Cerebellar nuclear complex (tissue), 1 donor: Measurements from ENCODE around the gene DNAJC13.
"Not testable (repeated sequence)": the region's sequence is repeated elsewhere in the genome, so short reads cannot be mapped to it uniquely, and the experiment has no call there.

ENCODE experiments used
- DNase-seq, 2 experiments: peaks; one replicate each; lab custom pipeline; 2025; lab: John Stamatoyannopoulos, UW

DNAJC13 gene

DNA sequence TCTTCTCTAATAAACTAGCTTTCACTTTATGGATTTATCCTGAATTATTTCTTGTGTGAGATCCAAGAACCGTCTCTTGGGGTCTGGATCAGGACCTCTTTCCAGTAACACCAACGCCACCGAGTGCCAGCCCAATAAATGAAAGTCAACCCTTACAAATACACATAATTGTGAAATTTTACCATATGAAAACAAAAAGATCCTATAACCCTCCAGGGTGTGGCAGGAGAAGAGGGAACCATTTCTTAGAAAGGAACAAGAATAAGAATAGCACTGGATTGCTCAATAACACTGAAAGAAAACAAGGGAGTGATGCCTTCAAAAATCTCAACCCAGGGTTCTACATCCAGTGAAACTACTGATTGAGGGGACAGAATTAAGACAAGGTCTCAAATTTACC, 128.2 kb downstream of the DNAJC13 start:
- no peak for DNase-seq

DNA sequence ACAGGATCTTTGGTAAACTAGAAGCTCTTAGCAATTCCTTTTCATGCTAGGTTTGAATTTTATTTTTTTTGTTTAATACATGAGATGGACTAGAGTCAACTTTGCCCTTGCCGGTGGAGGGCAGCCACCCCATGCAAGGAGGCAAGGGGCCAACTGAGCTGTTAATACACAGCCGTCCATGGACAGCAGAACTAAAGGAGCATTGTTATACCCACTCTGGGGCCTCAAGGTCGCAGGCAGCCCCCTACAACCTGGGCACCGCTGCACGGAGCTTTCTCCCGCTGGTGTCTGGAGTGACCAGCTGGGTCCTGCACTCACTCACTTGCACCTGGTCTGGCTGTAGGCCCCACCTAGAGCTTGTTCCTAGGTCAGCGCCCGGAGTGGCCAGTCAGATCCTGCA, 131.9 kb downstream of the DNAJC13 start:
- no peak for DNase-seq

DNA sequence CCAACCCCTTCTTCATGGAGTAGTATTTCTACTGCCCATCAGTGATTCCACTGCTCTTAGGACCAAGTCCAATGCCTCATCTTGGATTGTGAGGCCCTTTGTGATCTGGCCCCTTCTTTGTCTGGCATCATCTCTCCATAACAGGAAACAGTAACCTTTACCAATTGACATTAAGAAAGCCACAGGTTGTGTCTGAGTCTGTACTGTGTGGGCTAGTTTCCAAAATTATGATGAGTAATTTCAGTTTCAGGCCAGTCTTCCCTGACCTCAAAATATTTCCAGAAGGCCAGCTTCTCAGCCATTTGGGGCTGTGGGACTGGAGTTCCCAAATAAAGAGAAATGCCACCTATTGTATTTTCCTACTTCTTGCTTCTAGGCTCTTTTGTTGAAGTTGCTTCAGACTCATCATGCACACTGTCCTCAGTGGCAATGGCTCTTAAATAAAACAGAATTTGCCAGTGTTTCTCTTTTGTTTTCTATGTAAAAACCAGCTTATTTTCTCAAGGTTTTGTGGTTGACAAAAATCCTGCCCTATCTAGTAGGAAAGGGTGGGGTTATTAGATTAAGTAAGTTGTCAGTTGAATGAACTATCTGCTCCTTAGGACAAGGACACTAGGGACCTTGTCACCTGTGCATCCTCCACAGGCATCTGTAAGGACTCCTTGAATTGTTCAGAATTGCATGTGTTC, 132.7 kb downstream of the DNAJC13 start:
- DNase-seq = no peak

DNA sequence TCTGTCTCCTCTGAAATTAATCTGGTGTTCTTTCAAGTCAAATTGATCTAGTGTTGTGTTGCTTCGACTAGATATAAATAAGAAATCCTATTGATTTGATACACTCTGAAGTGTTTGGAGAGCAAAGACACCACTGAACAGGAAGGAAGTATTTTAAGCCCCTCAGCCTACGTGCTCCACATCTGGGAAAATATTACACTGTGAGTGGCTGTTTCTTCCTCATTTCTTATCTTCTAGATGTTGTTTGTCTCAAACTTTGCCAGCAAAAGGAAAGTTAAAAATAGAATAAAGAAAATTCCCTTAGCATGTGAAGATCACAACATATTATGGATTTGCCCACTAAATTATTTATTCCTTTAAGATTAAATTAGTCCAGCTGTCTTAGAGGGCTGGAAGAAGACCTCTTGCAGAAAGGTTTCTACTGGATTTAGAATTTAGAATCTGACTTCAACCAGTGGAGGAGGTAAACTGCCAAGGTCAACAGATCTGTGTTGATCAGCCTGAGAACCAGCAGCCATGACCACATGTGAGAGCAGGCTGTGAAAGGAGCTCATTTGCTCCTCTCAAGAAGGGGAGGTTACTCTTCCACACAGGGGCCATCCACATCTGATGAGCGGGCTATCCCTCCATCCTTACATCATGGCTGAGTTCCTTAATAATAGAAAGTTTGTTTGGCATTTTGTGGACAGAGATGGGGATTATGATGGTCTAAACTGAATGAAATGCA, 133.4 kb downstream of the DNAJC13 start:
- no peak for DNase-seq

DNA sequence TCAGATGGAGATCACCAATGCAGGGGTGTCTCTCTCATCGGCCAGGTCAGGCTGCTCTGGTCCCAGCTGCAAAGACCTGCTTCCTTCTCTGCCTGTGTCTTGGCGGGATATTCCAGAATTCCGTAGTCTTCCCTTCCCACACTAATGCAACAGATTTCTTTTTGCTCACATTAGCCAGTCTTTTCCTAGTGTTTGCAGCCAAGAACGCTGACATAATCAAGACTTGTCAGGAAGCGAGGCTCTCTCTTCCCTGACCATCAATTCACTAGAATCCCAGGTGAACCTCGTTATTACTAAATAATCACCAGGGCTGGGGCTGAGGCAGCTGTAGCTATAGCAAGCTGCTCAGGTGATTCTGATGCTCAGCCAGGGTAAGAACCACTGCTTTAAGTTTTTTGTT, 136.5 kb downstream of the DNAJC13 start:
- DNase-seq = no peak

DNA sequence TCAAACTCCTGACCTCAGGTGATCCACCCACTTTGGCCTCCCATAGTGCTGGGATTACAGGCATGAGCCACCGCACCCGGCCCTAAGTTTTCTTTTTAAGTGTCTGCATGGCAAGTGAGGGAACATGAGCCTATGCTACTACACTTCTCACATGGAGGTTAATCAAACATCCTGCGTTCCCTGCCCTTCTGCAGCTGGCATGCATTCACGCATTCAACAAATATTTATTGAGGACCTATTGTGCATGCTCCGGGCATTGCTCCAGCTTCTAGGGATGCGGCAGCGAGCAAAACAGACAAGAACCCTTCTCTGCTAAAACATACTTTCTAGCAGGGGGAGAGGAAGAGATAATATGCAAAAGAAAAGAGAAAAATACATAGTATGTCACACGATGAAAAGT, 137.1 kb downstream of the DNAJC13 start:
- DNase-seq = no peak

DNA sequence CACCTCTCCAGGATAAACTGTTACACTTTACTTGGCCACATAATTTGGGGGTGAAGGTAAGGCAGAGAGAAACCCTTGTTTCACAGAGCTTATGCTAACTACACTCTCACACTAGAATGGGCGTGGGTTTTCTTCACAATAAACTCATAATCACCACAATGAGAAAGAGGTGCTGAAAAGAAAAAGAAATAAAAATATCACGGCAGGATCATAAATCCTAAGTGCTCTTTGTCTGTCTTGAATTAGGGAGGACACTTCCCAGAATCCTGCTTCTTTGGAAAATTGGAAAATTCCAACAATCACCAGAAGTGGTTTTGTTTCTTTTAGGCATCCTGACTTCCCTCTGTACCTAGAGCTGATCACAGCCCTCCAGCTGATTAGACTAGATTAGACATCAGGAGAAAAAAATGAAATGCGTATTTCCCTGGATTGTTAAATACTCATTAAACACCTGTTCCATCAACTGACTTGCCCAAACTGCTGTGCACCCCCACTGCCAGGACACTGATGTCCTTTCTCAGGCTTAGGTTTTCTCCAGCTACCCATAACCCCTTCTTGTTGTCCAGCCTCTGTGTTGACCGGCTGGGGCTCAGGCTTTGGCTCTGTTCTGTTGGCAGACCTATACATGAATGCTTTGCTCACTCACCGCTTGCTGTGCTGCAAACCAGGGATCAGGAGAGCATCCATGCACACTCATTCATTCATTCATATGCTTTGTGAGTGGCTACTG, 138.2 kb downstream of the DNAJC13 start:
- no peak for DNase-seq

DNA sequence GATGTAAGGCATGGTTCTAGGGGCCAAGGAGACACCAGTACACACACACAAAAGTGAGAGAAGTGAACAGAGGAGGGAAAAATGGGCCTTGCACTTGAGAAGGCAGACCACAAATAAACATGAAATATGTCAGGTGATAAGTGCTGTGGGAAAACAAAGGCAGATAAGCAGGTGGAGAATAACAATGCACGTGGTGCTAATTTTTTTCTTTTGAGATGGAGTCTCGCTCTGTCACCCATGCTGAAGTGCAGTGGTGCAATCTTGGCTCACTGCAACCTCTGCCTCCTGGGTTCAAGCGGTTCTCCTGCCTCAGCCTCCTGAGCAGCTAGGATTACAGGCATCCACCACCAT, 138.7 kb downstream of the DNAJC13 start:
- not testable (repeated sequence) for DNase-seq

DNA sequence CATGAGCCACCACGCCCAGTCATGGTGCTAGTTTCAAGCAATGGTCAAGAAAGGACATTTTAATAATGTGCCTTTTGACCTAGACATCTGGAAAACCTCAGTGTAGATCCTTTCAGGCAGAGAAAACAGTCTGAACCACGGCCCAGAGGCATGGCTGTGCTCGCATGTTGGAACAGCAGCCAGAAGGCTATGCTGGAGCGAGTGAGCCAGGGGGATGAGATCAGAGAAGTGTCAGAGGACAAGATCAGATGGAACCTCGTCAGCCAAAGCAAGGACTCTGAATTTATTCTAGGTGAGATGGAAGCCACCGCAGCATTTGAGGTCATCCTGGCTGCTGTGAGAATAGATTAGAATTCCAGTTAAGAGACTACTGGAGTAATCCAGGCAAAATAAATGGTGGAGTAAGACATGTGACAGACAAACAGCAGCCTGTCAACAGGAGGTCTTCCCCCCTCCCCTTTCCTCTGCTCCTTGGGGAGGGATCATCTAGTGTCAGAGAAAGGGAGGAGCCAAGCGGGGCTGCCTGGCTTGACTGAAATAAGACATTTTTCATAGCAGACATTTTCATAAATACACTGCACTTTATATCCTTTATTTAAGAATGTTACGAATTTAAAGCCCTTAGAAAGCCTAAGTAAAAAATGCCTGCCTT, 139.3 kb downstream of the DNAJC13 start:
- no peak for DNase-seq

DNA sequence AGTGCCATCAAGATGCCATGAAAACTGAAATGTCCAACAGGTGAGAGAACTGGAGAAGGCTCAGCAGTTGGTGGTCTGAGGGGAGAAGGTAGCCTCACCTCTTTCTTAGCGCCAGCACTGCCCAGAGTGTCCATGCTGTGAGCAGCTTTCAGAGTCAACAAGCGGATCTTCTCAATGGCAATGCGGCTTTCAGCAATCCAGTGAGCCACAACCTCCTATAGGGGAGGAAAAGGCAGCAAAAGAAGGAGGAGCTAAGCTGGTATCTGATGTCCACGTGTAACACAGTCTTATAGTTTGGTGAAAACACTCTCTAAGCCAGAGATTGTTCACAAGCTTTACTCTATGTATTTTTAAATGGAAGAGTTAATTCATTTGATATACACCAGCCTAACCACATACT, 143.7 kb downstream of the DNAJC13 start:
- DNase-seq = no peak

DNA sequence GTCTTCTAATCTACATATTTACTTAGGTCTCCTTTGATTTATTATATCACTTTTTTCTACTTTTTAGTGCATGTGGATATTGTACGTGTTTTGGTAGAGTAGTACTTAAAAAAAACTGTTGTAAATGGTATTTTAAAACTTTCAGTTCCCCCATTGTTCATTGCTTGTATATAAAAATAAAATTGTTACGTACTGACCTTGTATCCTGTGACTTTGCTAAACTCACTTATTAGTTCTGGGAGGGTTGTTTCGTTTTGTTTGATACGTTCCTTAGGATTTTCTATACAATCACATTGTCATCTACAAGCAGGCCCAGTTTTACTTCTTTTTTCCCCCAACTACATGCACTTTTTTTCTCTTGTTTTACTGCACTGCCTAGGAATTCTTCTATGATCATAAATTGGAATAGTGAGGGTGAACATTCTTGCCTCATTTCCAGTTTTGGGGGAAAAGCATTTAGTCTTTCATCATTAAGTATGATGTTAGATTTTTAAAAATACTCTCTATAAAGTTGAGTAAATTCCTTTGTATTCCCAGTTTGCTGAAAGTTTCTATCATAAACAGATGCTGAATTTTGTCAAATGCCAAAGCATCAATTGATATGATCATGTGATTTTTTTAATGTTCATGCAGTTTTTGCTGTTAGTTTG, 146.2 kb downstream of the DNAJC13 start:
- no peak for DNase-seq

DNA sequence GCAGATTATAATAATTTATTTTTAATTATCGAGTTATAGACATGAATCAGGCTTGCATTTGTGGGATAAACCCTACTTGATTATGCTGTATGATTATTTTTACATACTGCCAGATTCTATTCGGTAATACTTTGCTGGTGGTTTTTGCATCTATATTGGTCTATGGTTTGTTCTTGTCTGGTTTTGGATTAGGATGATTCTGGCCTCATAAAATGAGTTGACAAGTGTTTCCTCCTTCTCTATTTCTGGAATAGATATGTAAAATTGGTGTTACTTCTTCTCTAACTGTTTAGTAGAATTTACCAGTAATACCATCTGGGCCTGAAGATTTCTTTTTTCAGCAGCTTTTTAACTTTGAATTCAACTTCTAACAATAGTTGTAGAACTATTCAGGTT, 146.8 kb downstream of the DNAJC13 start:
- DNase-seq = no peak

DNA sequence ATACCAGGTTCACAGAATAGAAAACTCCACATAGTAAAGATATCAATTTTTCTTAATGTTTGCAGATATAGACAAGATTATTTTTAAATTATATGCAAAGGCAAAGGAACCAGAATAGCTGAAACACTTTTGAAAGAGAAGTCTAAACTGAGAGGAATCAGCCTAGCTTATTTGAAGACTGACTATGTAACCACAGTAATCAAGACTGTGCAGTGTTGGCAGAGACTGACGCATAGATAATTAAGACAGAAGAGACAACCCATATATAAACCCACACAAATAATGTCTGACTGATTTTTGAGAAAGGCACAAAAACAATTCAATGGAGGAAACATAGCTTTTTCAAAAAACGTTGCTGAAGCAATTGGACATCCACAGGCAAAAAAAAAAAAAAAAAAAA, 151.1 kb downstream of the DNAJC13 start:
- DNase-seq = no peak

DNA sequence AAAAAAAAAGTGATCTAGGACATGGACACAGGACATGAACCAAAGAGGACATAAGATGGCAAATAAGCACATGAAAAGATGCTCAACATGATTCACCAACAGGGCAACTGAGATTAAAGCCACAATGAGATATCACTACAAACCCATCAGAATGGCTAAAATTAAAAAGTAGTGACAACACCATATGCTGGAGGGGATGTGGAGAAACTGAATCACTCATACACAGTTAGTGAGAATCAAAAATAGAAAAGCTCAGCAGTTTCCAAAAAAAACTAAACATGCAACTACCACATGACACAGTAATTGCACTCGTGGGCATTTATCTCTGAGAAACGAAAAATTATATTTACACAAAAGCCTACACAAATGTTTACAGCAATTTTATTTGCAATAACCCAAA, 151.9 kb downstream of the DNAJC13 start:
- DNase-seq = no peak

DNA sequence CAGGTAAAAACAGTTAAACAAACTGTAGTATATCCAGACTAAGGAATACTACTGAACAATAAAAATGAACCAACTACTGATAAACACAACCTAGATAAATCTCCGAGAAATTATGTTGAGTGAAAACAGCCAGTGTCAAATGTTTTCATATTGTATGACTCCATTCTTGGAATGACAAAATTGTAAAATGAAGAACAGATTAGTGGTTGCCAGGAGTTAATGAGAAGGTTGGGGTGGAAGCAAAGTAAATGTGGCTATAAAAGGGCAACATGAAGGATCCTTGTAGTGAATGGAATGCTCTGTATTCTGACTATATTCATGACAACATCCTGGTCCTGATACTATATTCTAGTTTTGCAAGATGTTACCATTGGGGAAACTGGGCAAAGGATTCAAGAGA, 152.3 kb downstream of the DNAJC13 start:
- no peak for DNase-seq

DNA sequence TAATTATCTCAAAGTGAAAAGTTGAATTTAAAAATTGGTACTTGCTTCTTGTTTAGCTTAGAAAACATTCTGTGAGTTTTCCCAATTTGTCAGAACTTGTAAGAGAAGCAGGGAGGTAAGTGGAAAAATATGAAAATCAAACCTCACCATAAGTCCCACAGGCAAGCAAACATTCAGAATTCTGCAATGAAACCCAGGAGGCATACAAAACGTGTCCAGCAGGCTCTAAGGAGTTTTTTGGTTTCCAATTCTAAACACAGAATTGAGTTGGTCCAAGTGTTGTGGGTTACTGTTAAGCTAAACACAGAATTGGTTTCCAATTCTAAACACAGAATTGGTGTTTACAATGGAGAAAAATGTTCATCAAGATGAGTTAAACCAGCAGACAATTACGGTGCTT, 152.7 kb downstream of the DNAJC13 start:
- DNase-seq = no peak

DNA sequence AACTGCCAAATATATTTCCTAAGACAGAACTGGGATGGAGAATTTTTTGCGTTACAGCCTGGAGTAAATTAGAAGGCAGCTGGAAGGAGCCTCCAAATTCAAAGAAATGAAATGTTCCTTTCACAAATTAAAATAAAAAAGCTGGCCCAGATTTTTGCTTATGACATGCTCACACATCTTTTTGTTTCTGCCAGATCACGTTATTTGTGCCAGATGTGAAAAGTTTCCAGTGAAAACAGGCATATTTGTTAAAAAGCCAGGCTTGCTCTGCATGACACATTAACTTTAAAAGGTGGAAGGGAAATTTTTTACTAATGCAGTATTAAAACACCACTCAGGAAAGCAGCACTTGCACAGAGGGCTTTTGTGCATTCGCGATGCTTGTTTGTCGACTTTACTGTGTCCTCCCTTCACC, 156.5 kb downstream of the DNAJC13 start:
- no peak for DNase-seq

DNA sequence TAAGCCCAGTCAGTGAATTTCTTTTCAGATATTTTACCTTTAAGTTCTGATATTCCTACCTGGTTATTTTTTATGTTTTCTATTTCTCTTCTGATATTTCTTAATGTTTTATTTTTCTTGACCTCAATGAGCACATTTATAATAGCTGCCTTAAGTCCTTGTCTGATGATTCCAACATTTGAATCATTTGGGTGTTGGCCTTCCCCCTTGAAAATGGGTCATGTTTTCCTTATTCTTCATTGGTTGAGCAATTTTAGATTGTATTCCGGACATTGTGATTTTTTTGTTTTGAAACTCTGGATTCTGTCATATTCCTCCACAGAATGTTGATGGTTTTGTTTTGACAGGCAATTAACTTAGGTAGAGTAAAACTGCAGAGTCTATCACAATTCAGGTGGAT, 170.1 kb downstream of the DNAJC13 start:
- no peak for DNase-seq
